Skeletal muscle satellite cell (primary cell): ENCODE results near the gene KCNQ1.

Experiments
- H3K27me3 ChIP-seq: 2 replicates; pipeline ENCODE4 v1.7.0; 2013; ENCODE audit warnings: low read length; ENCODE audit not compliant: control insufficient read depth, insufficient read depth
- H3K36me3 ChIP-seq: 2 replicates; pipeline ENCODE4 v1.7.0; 2013; ENCODE audit warnings: mild to moderate bottlenecking, control low read depth, low read length; ENCODE audit not compliant: insufficient read depth
- H3K4me1 ChIP-seq: 2 replicates; pipeline ENCODE4 v1.7.0; 2013; ENCODE audit warnings: low read length; ENCODE audit not compliant: control insufficient read depth, insufficient read depth
- H3K4me2 ChIP-seq: 2 replicates; pipeline ENCODE4 v1.7.0; 2013; ENCODE audit warnings: mild to moderate bottlenecking, low read length
- H3K4me3 ChIP-seq: 2 replicates; pipeline ENCODE4 v1.7.0; 2013; ENCODE audit warnings: low read length
- H3K9ac ChIP-seq: 2 replicates; pipeline ENCODE4 v1.7.0; 2013; ENCODE audit warnings: mild to moderate bottlenecking, low read depth, low read length, moderate library complexity
- H3K9me3 ChIP-seq: replicated peaks from 2 replicates; pipeline ENCODE4 v1.7.0; 2013; ENCODE audit warnings: mild to moderate bottlenecking, control low read depth, low read length

KCNQ1 gene

DNA sequence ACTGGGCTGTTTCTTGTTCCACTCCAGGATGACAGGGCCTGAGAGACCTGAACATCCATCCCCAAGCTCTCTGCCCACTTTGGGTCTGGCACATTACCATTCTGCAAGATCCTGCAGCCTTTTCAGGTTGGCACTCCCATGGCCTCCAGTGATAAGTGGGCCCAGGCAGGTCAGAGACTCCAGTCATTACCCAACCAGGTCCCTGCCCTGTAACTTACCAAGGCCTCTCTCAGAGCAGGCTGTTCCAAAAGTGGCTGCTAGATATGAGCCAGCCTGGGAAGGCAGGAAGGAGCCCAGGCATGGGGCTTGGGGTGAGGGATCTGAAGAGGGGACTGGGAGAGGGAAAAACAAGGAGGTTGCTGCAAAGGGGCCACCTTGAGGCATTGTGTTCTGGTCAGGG lies 219.1 kb downstream of the KCNQ1 start:
- peaks cover 3% of the 10 kb centered on the region for H3K36me3 ChIP-seq
- no peak overlapping the region for H3K4me3 ChIP-seq
- no peaks in the 10 kb centered on the region for H3K4me1 ChIP-seq
- H3K9ac ChIP-seq = no peak overlapping the region
- peaks cover 17% of the 10 kb centered on the region for H3K9me3 ChIP-seq
- no peak overlapping the region for H3K4me2 ChIP-seq
- no peaks in the 10 kb centered on the region for H3K27me3 ChIP-seq

DNA sequence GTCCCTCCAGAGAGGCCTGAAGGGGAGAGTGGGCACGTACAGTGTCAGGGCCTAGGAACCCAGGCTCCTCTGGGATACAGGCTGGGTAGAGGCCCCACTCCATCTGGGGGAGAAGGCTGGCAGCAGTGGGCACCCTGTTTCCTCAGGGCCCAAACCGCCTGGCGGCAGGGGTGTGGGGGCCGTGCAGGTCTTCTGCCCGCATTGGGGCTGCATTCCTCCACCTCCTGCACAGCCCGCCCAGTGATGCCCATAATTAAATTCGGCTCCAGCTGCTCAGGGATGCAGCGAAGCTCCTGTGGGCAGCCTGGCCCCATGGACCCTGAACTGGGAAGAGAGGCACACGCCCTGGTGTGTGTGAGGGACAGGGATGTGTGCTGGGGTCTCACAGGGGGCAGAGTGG lies 219.6 kb downstream of the KCNQ1 start:
- Histone ChIP-seq H3K9me3 (peaks cover 17% of the 10 kb centered on the region), H3K36me3 (peaks cover 3% of the 10 kb centered on the region), H3K9ac (no peak overlapping the region), H3K4me3 (no peak overlapping the region), H3K4me2 (no peak overlapping the region), H3K27me3 (no peaks in the 10 kb centered on the region), H3K4me1 (no peaks in the 10 kb centered on the region)

DNA sequence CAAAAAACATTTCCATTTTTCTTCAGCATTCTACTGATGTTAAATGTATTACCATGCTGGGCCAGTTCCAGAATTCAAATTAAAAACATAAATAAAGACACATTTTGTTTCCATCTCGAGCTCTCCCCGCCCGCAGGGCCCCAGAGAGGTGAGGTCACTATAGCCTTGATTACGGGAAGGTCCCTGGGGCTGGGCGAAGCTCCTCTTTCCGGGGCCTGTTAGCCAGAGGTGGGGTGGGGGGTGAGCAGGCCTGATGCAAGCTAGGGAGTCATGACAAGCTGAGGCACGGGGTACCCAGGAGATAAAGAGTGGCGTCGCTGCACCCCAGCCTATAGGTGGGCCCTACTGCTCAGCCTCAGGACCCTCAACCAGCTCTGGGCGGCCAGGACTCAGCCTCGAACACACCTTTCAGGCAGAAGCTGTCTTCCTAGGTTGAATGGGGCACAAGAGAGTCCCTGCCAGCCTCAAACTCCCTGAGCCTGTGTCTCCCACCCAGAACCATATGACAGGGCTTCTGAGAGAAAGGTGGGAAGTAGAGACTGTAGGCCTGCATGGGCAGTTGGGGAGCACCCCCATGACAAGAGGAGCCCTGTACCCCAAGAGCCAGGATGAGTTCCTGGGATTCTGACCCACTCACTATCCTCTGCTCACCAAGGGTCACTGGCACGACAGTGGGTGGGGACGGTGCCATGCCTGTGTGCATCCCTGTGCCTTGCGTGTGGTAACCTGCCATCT lies 220.2 kb downstream of the KCNQ1 start:
- H3K9ac ChIP-seq = no peak overlapping the region
- H3K4me2 ChIP-seq = no peak overlapping the region
- no peak overlapping the region for H3K4me3 ChIP-seq
- H3K4me1 ChIP-seq = no peaks in the 10 kb centered on the region
- no peaks in the 10 kb centered on the region for H3K27me3 ChIP-seq
- peaks cover 14% of the 10 kb centered on the region for H3K9me3 ChIP-seq
- H3K36me3 ChIP-seq = peaks cover 3% of the 10 kb centered on the region

DNA sequence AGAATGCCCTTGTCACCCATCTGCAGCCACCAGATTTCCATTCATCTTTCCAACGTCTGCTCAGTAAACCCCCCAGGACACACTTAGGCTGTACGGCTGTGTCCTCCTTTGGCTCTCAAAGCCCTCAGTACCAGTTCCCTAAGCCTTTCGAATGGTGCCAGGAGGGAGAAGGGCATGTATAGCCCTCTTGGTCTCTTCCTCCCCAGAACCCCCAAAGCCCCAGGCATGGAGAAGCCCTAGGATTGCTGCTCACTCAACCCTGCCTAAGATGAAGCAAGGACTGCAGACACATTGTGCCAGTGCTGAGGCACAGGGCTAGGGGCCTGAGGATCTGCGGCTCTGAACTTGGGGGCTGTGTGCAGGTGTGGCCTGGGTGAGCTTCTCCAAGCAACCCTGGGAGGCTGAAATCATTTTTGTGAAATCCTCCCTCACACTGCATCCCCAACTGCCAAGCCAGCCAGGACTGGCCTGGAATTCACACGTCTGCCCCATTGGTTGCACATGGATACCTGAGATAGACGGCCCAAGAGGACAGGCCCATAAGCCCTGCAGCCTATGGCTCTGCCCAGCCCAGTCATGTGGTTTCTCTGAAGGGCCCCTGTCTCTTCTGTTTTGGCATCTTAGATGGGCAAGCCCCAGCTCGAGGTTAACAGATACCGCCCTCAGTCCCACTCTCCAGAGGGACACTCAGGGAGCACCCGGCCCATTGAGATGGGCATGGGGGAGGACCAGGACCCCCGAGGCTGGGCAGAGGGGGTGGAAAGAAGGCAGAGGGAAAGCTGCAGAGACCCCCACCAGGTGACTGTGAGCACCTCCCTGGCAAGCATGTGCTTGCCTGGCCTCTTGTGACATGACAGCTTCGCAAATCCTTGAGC lies 221.0 kb downstream of the KCNQ1 start:
- H3K27me3 ChIP-seq = no peaks in the 10 kb centered on the region
- peaks cover 3% of the 10 kb centered on the region for H3K36me3 ChIP-seq
- no peak overlapping the region for H3K4me3 ChIP-seq
- H3K9ac ChIP-seq = no peak overlapping the region
- H3K4me1 ChIP-seq = no peaks in the 10 kb centered on the region
- no peak overlapping the region for H3K4me2 ChIP-seq
- peaks cover 6% of the 10 kb centered on the region for H3K9me3 ChIP-seq

DNA sequence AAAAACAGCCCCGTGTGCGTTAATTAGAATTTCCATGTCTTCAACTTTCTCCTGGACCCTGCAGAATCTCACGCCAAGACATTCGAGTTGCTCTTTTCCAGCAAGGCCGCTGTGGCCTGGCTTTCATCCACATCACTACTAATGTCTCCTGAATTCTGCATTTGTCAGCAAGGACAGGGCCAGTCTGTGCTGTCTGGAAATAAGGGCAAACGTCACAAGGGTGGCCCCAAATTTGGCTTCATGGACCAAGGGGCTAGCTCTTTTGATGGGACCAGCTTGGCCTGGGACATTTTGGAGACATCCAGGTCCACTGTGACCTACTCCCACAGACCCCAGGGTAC lies 221.6 kb downstream of the KCNQ1 start:
- Histone ChIP-seq H3K27me3 (no peaks in the 10 kb centered on the region), H3K36me3 (peaks cover 3% of the 10 kb centered on the region)

DNA sequence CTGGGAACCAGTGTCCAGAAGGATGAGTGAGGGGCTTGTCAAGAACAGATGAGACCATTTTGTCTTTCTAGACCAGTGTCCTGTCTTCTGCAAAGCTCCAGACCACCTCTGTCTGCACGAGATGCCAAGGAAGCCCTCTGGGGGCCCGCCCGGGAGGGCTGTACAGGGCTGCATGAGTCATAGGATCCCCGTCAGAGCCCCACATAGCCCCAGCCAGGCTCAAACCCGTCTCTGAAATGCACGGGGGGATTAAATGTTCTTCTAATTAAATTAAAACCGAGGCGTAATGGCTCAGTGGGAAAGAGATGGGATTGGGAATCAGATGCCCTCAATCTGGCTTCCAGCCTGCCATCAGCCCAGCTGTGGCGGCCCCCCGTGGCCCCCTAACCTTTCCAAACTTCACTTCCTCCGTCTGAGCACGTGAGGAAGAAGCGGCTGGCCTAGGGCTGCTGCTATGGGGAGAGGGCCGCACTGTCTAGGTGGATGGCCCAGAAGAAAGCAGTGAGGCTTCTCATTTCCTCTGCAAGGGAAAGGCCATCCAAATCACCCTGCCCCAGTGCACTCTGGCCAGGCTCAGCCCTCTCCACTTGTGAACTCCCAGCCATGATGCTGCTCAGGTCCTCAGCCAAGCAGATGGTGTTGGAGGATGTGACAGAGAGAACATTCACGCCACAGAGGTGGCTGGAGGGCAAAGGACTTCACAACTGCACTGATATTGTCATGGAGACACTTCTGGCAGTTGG lies 222.2 kb downstream of the KCNQ1 start:
- no peaks in the 10 kb centered on the region for H3K9me3 ChIP-seq
- no peak overlapping the region for H3K4me3 ChIP-seq
- H3K9ac ChIP-seq = no peak overlapping the region
- H3K27me3 ChIP-seq = no peaks in the 10 kb centered on the region
- H3K4me2 ChIP-seq = no peak overlapping the region
- no peaks in the 10 kb centered on the region for H3K4me1 ChIP-seq
- H3K36me3 ChIP-seq = peaks cover 3% of the 10 kb centered on the region

More for the DNA sequence above, 221.6 kb downstream of the KCNQ1 start:
- no peaks in the 10 kb centered on the region for H3K4me1 ChIP-seq
- H3K9me3 ChIP-seq = no peaks in the 10 kb centered on the region
- no peak overlapping the region for H3K4me2 ChIP-seq
- H3K9ac ChIP-seq = no peak overlapping the region
- H3K4me3 ChIP-seq = no peak overlapping the region

DNA sequence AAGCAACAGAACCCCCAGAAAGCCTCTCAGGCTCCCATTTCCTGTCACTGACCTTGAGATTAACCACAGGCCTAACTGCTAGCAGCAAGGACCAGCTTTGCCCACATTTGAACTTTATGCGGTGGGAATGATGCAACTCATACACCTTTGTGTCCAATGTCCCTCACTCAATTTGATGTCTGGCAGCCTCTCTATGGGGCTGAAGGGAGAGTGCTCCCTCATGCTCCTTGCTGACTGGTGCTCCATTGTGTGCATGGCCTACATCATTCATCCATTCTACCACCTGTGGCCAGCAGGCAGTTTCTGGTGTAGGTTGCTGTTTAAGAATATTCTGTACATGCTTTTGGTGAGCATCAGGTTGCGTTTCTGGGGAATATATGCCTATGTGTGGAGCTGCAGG lies 223.1 kb downstream of the KCNQ1 start:
- H3K9ac ChIP-seq = no peak overlapping the region
- no peaks in the 10 kb centered on the region for H3K9me3 ChIP-seq
- no peaks in the 10 kb centered on the region for H3K27me3 ChIP-seq
- peaks cover 3% of the 10 kb centered on the region for H3K36me3 ChIP-seq
- H3K4me2 ChIP-seq = no peak overlapping the region
- H3K4me1 ChIP-seq = no peaks in the 10 kb centered on the region
- no peak overlapping the region for H3K4me3 ChIP-seq

DNA sequence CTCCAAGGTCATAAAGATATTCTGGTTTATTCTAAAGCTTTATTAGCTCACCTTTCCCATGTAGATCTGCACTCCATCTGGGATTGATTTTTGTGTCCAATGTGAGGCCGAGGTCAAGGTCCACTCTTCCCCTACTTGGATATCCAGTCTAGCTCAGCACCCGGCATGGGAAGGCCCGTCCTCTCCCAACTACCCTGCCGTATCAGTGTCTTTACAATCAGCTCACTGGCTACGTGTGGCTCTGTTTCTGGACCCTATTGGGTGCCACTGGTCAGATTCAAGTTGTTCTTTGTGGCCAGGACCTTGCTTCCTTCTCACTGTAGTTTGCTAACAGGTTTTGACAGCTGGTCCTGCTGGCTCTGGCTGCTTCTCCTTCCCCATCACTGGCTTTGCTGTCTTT lies 224.1 kb downstream of the KCNQ1 start:
- H3K4me1 ChIP-seq = no peaks in the 10 kb centered on the region
- peaks cover 3% of the 10 kb centered on the region for H3K36me3 ChIP-seq
- H3K4me3 ChIP-seq = no peak overlapping the region
- H3K9me3 ChIP-seq = no peaks in the 10 kb centered on the region
- no peak overlapping the region for H3K9ac ChIP-seq
- no peaks in the 10 kb centered on the region for H3K27me3 ChIP-seq
- no peak overlapping the region for H3K4me2 ChIP-seq

DNA sequence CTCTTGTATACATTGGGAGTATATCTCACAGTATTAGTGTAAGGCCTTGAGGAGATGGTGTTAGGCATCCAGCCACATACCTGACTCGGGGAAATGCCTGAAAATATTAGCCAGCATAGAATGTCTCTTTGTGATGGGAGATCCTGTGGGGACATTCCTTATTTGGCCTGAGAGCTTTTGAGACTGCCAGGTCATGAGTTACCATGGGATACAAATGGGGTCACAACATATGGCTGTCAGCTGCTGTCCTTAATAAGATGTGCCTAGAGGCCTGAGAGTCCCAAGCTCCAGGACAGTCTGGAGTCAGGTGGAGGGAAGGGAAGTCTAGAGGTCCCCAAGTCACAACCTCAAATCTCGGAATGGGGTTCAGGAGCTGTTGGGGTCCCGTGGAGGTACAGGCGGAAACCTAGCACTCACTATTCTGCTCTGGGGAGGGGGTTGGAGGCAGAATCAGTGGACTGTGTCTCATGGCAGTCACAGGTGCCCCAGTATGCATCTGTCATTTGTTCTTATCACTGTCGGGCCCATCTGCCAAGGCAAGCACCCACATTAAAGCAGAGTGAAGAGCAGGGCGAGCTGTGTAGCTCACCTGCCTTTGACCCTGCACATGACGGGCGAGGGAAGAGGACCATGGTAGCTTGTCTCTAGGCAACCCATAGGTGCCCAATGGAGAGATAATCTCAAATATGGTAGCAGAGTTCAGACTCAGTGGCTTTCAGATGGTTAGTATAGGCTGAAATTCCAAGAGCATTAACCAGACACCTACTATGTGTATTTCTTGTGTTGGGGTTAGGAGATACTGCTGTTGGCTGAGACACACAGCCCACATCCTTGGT lies 225.0 kb downstream of the KCNQ1 start:
- H3K9me3 ChIP-seq = no peaks in the 10 kb centered on the region
- H3K4me3 ChIP-seq = no peak overlapping the region
- H3K4me2 ChIP-seq = no peak overlapping the region
- H3K27me3 ChIP-seq = no peaks in the 10 kb centered on the region
- no peak overlapping the region for H3K9ac ChIP-seq
- no peaks in the 10 kb centered on the region for H3K4me1 ChIP-seq
- H3K36me3 ChIP-seq = peaks cover 3% of the 10 kb centered on the region

DNA sequence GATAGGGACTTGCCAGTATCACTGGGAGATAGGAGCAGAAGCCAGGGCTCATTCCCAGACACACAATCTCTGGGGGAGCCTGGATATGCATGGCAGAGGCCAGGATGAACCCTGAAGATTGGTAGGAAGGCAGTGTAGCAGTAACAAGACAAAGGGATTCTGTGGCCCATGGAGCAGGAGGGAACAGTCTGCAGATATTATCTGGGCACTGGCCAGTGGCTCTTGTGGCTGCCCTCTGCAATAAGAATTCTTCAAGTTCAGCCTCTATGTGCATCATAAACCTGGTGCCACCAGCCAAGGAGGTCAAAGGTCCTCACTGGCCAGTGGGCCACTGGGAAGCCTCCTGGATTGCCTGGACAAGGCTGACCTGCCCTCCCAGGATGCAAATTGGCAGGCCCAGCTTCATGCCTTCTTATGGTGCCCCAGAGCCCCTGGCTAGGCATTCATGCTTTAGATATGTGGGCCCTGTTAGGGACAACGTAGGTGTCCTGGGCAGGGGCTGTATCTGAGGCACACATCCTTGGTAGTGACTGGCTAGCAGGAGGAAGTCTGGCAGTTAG lies 225.8 kb downstream of the KCNQ1 start:
- no peaks in the 10 kb centered on the region for H3K4me1 ChIP-seq
- H3K4me2 ChIP-seq = no peak overlapping the region
- peaks cover 2% of the 10 kb centered on the region for H3K36me3 ChIP-seq
- H3K4me3 ChIP-seq = no peak overlapping the region
- no peak overlapping the region for H3K9ac ChIP-seq
- no peaks in the 10 kb centered on the region for H3K27me3 ChIP-seq
- H3K9me3 ChIP-seq = no peaks in the 10 kb centered on the region
